Esophagus (tissue), 2 donors: Measurements from ENCODE around the gene UNC5C. TPM values are rescaled to one million over a fixed set of nuclear protein-coding genes. Genes with fewer than 3 reads are reported as not detected.

Experiments
- H3K27ac ChIP-seq, 2 donors: one replicate each; pipeline ENCODE4 v1.5.1; 2013; ENCODE audit warnings: low read depth in 2 of 2, mild to moderate bottlenecking in 2 of 2, inconsistent platforms in 1 of 2, low read length in 1 of 2, moderate library complexity in 1 of 2
- H3K27me3 ChIP-seq, 2 donors: one replicate each; pipeline ENCODE4 v1.6.1; 2013; ENCODE audit warnings: low read length in 2 of 2, control low read depth in 1 of 2, mild to moderate bottlenecking in 1 of 2; ENCODE audit not compliant: insufficient read depth in 2 of 2, control insufficient read depth in 1 of 2
- H3K36me3 ChIP-seq, 2 donors: one replicate each; pipeline ENCODE4 v1.6.1; 2013; ENCODE audit warnings: low read length in 1 of 2; ENCODE audit not compliant: control insufficient read depth in 2 of 2, insufficient read depth in 2 of 2
- H3K4me1 ChIP-seq, 2 donors: one replicate each; pipeline ENCODE4 v1.6.1; 2013; ENCODE audit warnings: low read length in 1 of 2; ENCODE audit not compliant: control insufficient read depth in 2 of 2, insufficient read depth in 2 of 2
- H3K4me3 ChIP-seq, 2 donors: one replicate each; pipeline ENCODE4 v1.5.1; 2013; ENCODE audit warnings: low read length in 2 of 2, mild to moderate bottlenecking in 2 of 2, low read depth in 1 of 2, moderate library complexity in 1 of 2
- H3K9me3 ChIP-seq, 2 donors: one replicate each; pipeline ENCODE4 v1.6.1; 2013; ENCODE audit warnings: mild to moderate bottlenecking in 2 of 2, low read depth in 1 of 2, low read length in 1 of 2, moderate library complexity in 1 of 2; ENCODE audit not compliant: control insufficient read depth in 2 of 2, insufficient read depth in 1 of 2
- WGBS, 2 donors: extraction: QIAGEN DNeasy Blood & Tissue Kit; methylation state at CpG; one replicate each; pipeline ENCODE4 v1.1.7; 2013; 5-methylcytosine and 5-hydroxymethylcytosine counted together
- polyA plus RNA-seq, 2 donors: library from polyadenylated mRNA; stranded (reverse); fragments of 200-250 nt; gene quantifications; one replicate each; pipeline ENCODE4 v1.2.3, GENCODE V29; 2013
- donor health status: healthy with polysubstance abuse.
- donor health status: Bipolar disorder and iron deficiency.

Gene UNC5C
- polyA plus RNA-seq, 2 donors = 0.04 to 0.09 TPM

GRCh38 chr4:95511477-95511876 lies 37.3 kb downstream of the UNC5C start:
- Histone ChIP-seq H3K36me3 (no peaks in the 10 kb centered on the region), H3K9me3 (no peaks in the 10 kb centered on the region), H3K4me1 (no peaks in the 10 kb centered on the region), H3K27ac (no peak overlapping the region), H3K4me3 (no peak overlapping the region), H3K27me3 (no peaks in the 10 kb centered on the region)
- 86 to 90% methylated on average over 3 of the region's 3 CpGs for WGBS, 2 donors

- no peaks in the 10 kb centered on the region for H3K27me3 ChIP-seq
- H3K27ac ChIP-seq = no peak overlapping the region
- 56 to 60% methylated on average over 2 of the region's 2 CpGs for WGBS, 2 donors
- no peaks in the 10 kb centered on the region for H3K9me3 ChIP-seq
- no peak overlapping the region for H3K4me3 ChIP-seq
- H3K36me3 ChIP-seq = no peaks in the 10 kb centered on the region
- no peaks in the 10 kb centered on the region for H3K4me1 ChIP-seq
These were observed 37.9 kb downstream of the UNC5C start for GRCh38 chr4:95510877-95511276.

- Histone ChIP-seq H3K27ac (no peak overlapping the region), H3K4me3 (no peak overlapping the region), H3K4me1 (no peaks in the 10 kb centered on the region), H3K9me3 (no peaks in the 10 kb centered on the region), H3K27me3 (no peaks in the 10 kb centered on the region), H3K36me3 (no peaks in the 10 kb centered on the region)
- WGBS, 2 donors = 6 to 10% methylated on average over 2 of the region's 2 CpGs
These were observed 38.6 kb downstream of the UNC5C start for GRCh38 chr4:95510145-95510544.

GRCh38 chr4:95508421-95508820 lies 40.4 kb downstream of the UNC5C start:
- H3K4me3 ChIP-seq = no peak overlapping the region
- no peaks in the 10 kb centered on the region for H3K36me3 ChIP-seq
- WGBS, 2 donors = 18 to 39% methylated on average over 1 of the region's 1 CpG
- H3K4me1 ChIP-seq = no peaks in the 10 kb centered on the region
- H3K27ac ChIP-seq = no peak overlapping the region
- H3K27me3 ChIP-seq = no peaks in the 10 kb centered on the region
- H3K9me3 ChIP-seq = no peaks in the 10 kb centered on the region

- WGBS, 2 donors = 77 to 81% methylated on average over 5 of the region's 5 CpGs
- H3K4me1 ChIP-seq = no peaks in the 10 kb centered on the region
- H3K9me3 ChIP-seq = no peaks in the 10 kb centered on the region
- no peaks in the 10 kb centered on the region for H3K27me3 ChIP-seq
- H3K36me3 ChIP-seq = no peaks in the 10 kb centered on the region
- H3K4me3 ChIP-seq = no peak overlapping the region
- H3K27ac ChIP-seq = no peak overlapping the region
These were observed 41.2 kb downstream of the UNC5C start for GRCh38 chr4:95507561-95507960.

- no peaks in the 10 kb centered on the region for H3K27me3 ChIP-seq
- 36 to 41% methylated on average over 1 of the region's 1 CpG for WGBS, 2 donors
These were observed 41.6 kb downstream of the UNC5C start for GRCh38 chr4:95507147-95507546.

GRCh38 chr4:95506264-95506663 lies 42.5 kb downstream of the UNC5C start:
- WGBS, 2 donors = 76 to 83% methylated on average over 4 of the region's 4 CpGs
- Histone ChIP-seq H3K36me3 (no peaks in the 10 kb centered on the region), H3K27ac (no peak overlapping the region), H3K4me1 (no peaks in the 10 kb centered on the region), H3K27me3 (no peaks in the 10 kb centered on the region), H3K9me3 (no peaks in the 10 kb centered on the region), H3K4me3 (no peak overlapping the region)

More at GRCh38 chr4:95507147-95507546, 41.6 kb downstream of the UNC5C start:
- Histone ChIP-seq H3K9me3 (no peaks in the 10 kb centered on the region), H3K4me1 (no peaks in the 10 kb centered on the region), H3K27ac (no peak overlapping the region), H3K36me3 (no peaks in the 10 kb centered on the region), H3K4me3 (no peak overlapping the region)

GRCh38 chr4:95505799-95506198 lies 43.0 kb downstream of the UNC5C start:
- Histone ChIP-seq H3K9me3 (no peaks in the 10 kb centered on the region), H3K36me3 (no peaks in the 10 kb centered on the region), H3K4me3 (no peak overlapping the region), H3K4me1 (no peaks in the 10 kb centered on the region), H3K27me3 (no peaks in the 10 kb centered on the region), H3K27ac (no peak overlapping the region)

- H3K9me3 ChIP-seq = no peaks in the 10 kb centered on the region
- H3K27ac ChIP-seq = no peak overlapping the region
- H3K36me3 ChIP-seq = no peaks in the 10 kb centered on the region
- H3K4me3 ChIP-seq = no peak overlapping the region
- no peaks in the 10 kb centered on the region for H3K4me1 ChIP-seq
- WGBS, 2 donors = 34 to 50% methylated on average over 2 of the region's 2 CpGs
- H3K27me3 ChIP-seq = no peaks in the 10 kb centered on the region
These were observed 43.6 kb downstream of the UNC5C start for GRCh38 chr4:95505151-95505550.

GRCh38 chr4:95504501-95504900 lies 44.3 kb downstream of the UNC5C start:
- 63 to 68% methylated on average over 3 of the region's 3 CpGs for WGBS, 2 donors

More at GRCh38 chr4:95504501-95504900, 44.3 kb downstream of the UNC5C start:
- Histone ChIP-seq H3K9me3 (no peaks in the 10 kb centered on the region), H3K4me1 (no peaks in the 10 kb centered on the region), H3K36me3 (no peaks in the 10 kb centered on the region), H3K4me3 (no peak overlapping the region), H3K27me3 (no peaks in the 10 kb centered on the region), H3K27ac (no peak overlapping the region)
